Measurements from ENCODE around the gene DDX11. TPM values are rescaled to one million over a fixed set of nuclear protein-coding genes. Genes with fewer than 3 reads are reported as not detected.
"Not testable (repeated sequence)": the region's sequence is repeated elsewhere in the genome, so short reads cannot be mapped to it uniquely, and the experiment has no call there.

The DDX11 gene
- total and polyA plus RNA-seq, 4 donors: 3.3 to 26.6 (median 13.5) TPM

DNA sequence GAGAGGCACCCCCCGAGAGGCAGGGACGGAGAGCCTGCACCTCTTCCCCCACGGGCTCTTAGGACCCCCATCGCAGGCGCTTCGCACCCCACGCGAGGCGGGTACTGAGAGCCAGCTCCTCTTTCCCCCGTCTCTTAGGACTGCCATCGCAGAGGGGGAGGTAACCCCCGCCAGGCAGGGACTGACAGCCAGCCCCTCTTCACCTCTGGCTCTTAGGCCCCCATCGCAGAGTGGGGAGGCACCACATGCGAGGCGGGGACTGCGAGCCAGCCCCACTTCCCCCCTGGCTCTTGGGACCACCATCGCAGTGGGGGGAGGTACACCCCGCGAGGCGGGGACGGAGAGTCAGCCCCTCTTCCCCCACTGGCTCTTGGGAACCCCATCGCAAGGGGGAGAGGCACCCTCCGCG, 46.1 kb downstream of the DDX11 start:
- Histone ChIP-seq H3K27ac (ENCODE audit: low read depth in 1 of 2, low read length in 2 of 2) (no peak overlapping the region), H3K4me3 (ENCODE audit: low read length in 2 of 2) (no peak overlapping the region), H3K27me3 (ENCODE audit: control insufficient read depth in 1 of 2, insufficient read depth in 2 of 2, low read length in 1 of 2) (no peaks in the 10 kb centered on the region), H3K9me3 (ENCODE audit: control insufficient read depth, low read length) (no peaks in the 10 kb centered on the region), H3K4me1 (ENCODE audit: control insufficient read depth in 1 of 2, insufficient read depth in 2 of 2, low read length in 2 of 2) (no peaks in the 10 kb centered on the region), H3K36me3 (ENCODE audit: control insufficient read depth in 1 of 2, insufficient read depth in 2 of 2, low read length in 1 of 2) (no peaks in the 10 kb centered on the region)
- WGBS, 2 donors: 53 to 91% methylated on average over 14 to 24 of the region's 24 CpGs
- DNase-seq: peak in 1 of 2 donors; percentile 74
- intact Hi-C loops (cut with DNase I): no loop called here
- no peak for ATAC-seq (ENCODE audit: low FRiP score)

DNA sequence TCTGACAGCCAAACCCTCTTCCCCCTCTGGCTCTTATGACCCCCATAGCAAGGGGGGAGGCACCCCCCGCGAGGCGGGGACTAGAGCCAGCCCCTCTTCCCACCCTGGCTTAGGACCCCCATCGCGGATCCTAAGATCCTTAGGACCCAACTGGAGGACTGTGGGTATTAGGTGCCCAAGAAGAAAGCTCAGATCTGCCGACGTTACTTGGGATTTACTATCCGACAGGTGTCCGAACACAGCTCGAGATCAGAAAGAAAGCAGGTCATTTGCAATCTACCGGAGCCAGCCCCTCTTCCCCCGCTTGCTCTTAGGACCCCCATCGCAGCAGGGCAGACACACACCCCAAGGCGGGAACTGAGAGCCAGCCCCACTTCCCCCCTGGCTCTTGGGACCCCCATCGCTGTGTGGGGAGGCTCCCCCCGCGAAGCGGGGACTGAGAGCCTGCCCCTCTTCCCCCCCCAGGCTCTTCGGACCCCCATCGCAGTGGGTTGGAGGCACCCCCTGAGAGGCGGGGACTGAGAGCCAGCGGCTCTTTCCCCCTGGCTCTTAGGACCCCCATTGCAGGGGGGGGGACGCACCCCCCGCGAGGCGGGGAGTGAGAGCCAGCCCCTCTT, 46.8 kb downstream of the DDX11 start:
- ATAC-seq (ENCODE audit: low FRiP score): no peak
- DNase-seq: no peak
- Histone ChIP-seq H3K4me1 (ENCODE audit: control insufficient read depth in 1 of 2, insufficient read depth in 2 of 2, low read length in 2 of 2) (no peaks in the 10 kb centered on the region), H3K4me3 (ENCODE audit: low read length in 2 of 2) (no peak overlapping the region), H3K27ac (ENCODE audit: low read depth in 1 of 2, low read length in 2 of 2) (no peak overlapping the region), H3K27me3 (ENCODE audit: control insufficient read depth in 1 of 2, insufficient read depth in 2 of 2, low read length in 1 of 2) (no peaks in the 10 kb centered on the region), H3K9me3 (ENCODE audit: control insufficient read depth, low read length) (no peaks in the 10 kb centered on the region), H3K36me3 (ENCODE audit: control insufficient read depth in 1 of 2, insufficient read depth in 2 of 2, low read length in 1 of 2) (no peaks in the 10 kb centered on the region)
- WGBS, 2 donors: 43 to 75% methylated on average over 9 to 26 of the region's 26 CpGs
- intact Hi-C loops (cut with DNase I): no loop called here

DNA sequence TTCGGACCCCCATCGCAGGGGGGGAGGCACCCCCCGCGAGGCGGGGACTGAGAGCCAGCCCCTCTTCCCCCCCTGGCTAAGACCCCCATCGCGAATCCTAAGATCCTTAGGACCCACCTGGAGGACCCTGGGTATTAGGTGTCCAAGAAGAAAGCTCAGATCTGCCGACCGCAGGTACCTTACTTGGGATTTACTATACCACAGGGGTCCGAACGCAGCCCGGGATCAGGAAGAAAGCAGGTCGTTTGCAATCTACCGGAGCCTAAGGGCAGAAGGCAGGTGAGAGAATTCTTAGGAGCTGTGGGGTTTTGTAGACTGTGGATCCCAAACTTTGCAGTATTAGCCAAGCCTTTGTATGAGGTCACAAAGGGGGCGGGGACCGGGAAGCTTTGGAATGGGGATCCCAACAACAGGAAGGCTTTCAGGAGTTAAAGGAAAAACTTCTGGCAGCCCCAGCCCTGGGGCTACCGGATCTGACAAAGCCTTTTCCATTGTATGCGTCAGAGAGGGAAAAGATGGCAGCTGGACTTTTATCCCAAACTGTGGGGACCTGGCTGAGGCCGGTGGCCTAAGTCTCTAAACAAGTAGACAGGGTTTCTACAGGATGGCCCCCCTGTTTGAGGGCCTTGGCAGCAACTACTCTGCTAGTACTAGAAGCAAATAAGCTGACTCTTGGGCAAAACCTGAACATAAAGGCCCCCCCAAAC, 47.5 kb downstream of the DDX11 start:
- WGBS, 2 donors: 33 to 53% methylated on average over 17 to 19 of the region's 19 CpGs
- H3K36me3 ChIP-seq (ENCODE audit: control insufficient read depth in 1 of 2, insufficient read depth in 2 of 2, low read length in 1 of 2); H3K27ac ChIP-seq (ENCODE audit: low read depth in 1 of 2, low read length in 2 of 2); intact Hi-C loops (cut with DNase I); ATAC-seq (ENCODE audit: low FRiP score); H3K9me3 ChIP-seq (ENCODE audit: control insufficient read depth, low read length); H3K4me1 ChIP-seq (ENCODE audit: control insufficient read depth in 1 of 2, insufficient read depth in 2 of 2, low read length in 2 of 2); DNase-seq; H3K4me3 ChIP-seq (ENCODE audit: low read length in 2 of 2); H3K27me3 ChIP-seq (ENCODE audit: control insufficient read depth in 1 of 2, insufficient read depth in 2 of 2, low read length in 1 of 2): not testable (repeated sequence)

DNA sequence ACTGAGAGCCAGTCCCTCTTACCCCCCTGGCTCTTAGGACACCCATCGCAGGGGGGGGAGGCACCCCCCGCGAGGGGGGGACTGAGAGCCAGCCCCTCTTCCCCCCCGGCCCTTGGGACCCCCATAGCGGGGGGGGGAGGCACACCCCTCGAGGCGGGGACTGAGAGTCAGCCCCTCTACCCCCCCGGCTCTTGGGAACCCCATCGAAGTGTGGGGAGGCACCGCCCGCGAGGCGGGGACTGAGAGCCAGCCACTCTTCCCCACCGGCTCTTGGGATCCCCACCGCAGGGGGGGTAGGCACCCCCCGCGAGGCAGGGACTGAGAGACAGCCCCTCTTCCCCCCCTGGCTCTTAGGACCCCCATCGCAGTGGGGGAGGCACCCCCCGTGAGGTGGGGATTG, 48.8 kb downstream of the DDX11 start:
- no peak overlapping the region for H3K4me3 ChIP-seq (ENCODE audit: low read length in 2 of 2)
- no peaks in the 10 kb centered on the region for H3K4me1 ChIP-seq (ENCODE audit: control insufficient read depth in 1 of 2, insufficient read depth in 2 of 2, low read length in 2 of 2)
- no peak overlapping the region for H3K27ac ChIP-seq (ENCODE audit: low read depth in 1 of 2, low read length in 2 of 2)
- DNase-seq (no peak), ATAC-seq (ENCODE audit: low FRiP score) (no peak)
- no peaks in the 10 kb centered on the region for H3K27me3 ChIP-seq (ENCODE audit: control insufficient read depth in 1 of 2, insufficient read depth in 2 of 2, low read length in 1 of 2)
- 76 to 88% methylated on average over 13 to 17 of the region's 19 CpGs for WGBS, 2 donors
- intact Hi-C loops (cut with DNase I): no loop called here
- H3K36me3 ChIP-seq (ENCODE audit: control insufficient read depth in 1 of 2, insufficient read depth in 2 of 2, low read length in 1 of 2): no peaks in the 10 kb centered on the region
- no peaks in the 10 kb centered on the region for H3K9me3 ChIP-seq (ENCODE audit: control insufficient read depth, low read length)

DNA sequence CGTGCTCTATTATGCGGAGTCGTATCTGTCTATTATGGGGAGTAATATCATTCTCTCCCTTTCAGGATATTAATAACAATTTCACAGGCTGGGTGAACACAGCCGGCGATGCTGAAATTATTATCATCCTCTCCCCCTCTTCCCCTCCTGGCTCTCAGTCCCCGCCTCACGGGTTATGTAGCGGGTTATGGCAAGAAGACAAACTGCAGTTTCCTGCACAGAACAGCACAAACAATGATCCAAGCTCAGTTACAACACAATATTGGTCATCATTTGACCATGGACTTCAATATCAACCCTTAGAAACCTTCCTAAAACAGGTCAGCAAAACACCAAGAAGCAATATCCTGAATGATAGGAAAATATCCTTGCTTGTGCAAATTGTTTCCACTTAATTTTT, 50.5 kb downstream of the DDX11 start:
- WGBS, 2 donors: 65 to 74% methylated on average over 8 of the region's 8 CpGs
- H3K27me3 ChIP-seq (ENCODE audit: control insufficient read depth in 1 of 2, insufficient read depth in 2 of 2, low read length in 1 of 2): not testable (repeated sequence)

DNA sequence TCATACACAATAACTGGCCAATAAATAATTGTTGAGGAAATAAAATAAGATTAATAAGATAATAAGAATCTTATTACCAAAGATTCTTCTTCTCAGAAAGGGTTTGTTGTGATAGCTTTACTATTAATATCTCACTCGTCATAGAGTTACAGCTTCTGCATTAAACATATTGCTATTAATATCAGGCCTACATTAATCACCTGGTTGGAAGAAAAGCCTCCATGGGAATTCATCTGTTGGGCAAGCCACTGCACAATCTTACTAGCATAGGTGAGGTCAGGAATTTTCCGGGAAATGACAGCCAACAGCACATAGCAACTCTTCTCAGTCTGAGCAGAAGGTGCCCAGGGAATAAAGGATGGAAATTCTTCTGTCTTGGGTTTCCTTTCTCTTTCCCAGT, 51.5 kb downstream of the DDX11 start:
- H3K36me3 ChIP-seq (ENCODE audit: control insufficient read depth in 1 of 2, insufficient read depth in 2 of 2, low read length in 1 of 2); H3K27ac ChIP-seq (ENCODE audit: low read depth in 1 of 2, low read length in 2 of 2); intact Hi-C loops (cut with DNase I); ATAC-seq (ENCODE audit: low FRiP score); H3K4me1 ChIP-seq (ENCODE audit: control insufficient read depth in 1 of 2, insufficient read depth in 2 of 2, low read length in 2 of 2); H3K9me3 ChIP-seq (ENCODE audit: control insufficient read depth, low read length); H3K27me3 ChIP-seq (ENCODE audit: control insufficient read depth in 1 of 2, insufficient read depth in 2 of 2, low read length in 1 of 2); H3K4me3 ChIP-seq (ENCODE audit: low read length in 2 of 2); DNase-seq: not testable (repeated sequence)
- 61 to 70% methylated on average over 2 of the region's 2 CpGs for WGBS, 2 donors

More for the DNA sequence above, 50.5 kb downstream of the DDX11 start:
- H3K4me3 ChIP-seq (ENCODE audit: low read length in 2 of 2); DNase-seq; H3K9me3 ChIP-seq (ENCODE audit: control insufficient read depth, low read length); intact Hi-C loops (cut with DNase I); H3K27ac ChIP-seq (ENCODE audit: low read depth in 1 of 2, low read length in 2 of 2); H3K4me1 ChIP-seq (ENCODE audit: control insufficient read depth in 1 of 2, insufficient read depth in 2 of 2, low read length in 2 of 2); ATAC-seq (ENCODE audit: low FRiP score); H3K36me3 ChIP-seq (ENCODE audit: control insufficient read depth in 1 of 2, insufficient read depth in 2 of 2, low read length in 1 of 2): not testable (repeated sequence)

DNA sequence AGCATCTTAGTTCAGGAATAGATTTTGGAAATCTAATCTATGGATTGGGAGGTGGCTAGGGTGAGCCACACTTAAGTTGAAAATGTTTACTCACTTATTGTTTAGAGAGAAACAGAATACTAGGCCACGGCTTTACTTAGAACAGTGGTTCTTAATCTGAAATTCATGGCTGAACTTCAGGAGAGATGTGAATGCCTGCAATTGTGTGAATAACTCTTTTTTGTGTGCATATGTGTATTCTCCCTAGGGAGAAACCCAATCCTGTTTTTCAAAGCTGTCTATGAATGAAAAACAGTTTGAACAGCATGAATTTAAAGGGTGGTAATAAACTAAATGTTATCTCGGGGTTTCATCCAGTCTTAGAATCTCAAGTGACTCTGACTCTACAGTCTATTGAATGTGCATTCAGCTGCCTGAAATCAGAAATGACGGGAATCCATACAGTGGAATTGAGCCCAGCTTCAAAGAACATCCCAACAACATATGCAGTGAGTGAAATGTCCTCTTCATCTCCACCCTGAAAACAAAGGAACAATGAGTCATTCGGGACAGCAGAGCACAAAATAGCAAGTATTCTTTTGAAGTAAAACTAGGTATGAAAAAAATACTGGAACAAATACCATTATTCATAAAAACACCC, 53.7 kb downstream of the DDX11 start:
- ATAC-seq (ENCODE audit: low FRiP score); H3K4me3 ChIP-seq (ENCODE audit: low read length in 2 of 2); intact Hi-C loops (cut with DNase I); H3K9me3 ChIP-seq (ENCODE audit: control insufficient read depth, low read length); H3K27me3 ChIP-seq (ENCODE audit: control insufficient read depth in 1 of 2, insufficient read depth in 2 of 2, low read length in 1 of 2); H3K4me1 ChIP-seq (ENCODE audit: control insufficient read depth in 1 of 2, insufficient read depth in 2 of 2, low read length in 2 of 2); H3K27ac ChIP-seq (ENCODE audit: low read depth in 1 of 2, low read length in 2 of 2); H3K36me3 ChIP-seq (ENCODE audit: control insufficient read depth in 1 of 2, insufficient read depth in 2 of 2, low read length in 1 of 2); DNase-seq: not testable (repeated sequence)
- 66 to 78% methylated on average over 2 of the region's 4 CpGs for WGBS, 2 donors

DNA sequence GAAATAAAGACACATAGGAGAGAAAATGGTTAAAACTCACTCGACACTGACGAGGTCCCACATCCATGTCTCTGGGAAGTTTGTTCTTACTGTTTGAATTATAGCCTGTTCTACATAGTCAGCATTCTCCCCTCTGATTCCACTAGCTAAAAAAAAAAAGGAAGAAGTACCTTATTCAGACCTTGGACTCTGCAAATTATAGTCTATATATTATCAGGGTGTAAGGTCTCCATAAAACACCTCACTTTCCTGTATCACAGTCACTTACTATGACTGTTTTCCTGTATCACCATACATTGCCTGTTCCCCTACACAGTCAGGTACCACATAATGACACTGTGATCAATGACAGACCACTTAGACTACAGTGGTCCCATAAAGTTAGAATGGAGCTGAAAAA, 62.9 kb downstream of the DDX11 start:
- intact Hi-C loops (cut with DNase I); H3K9me3 ChIP-seq (ENCODE audit: control insufficient read depth, low read length); H3K27ac ChIP-seq (ENCODE audit: low read depth in 1 of 2, low read length in 2 of 2); H3K4me3 ChIP-seq (ENCODE audit: low read length in 2 of 2); H3K36me3 ChIP-seq (ENCODE audit: control insufficient read depth in 1 of 2, insufficient read depth in 2 of 2, low read length in 1 of 2); ATAC-seq (ENCODE audit: low FRiP score); DNase-seq; H3K27me3 ChIP-seq (ENCODE audit: control insufficient read depth in 1 of 2, insufficient read depth in 2 of 2, low read length in 1 of 2); H3K4me1 ChIP-seq (ENCODE audit: control insufficient read depth in 1 of 2, insufficient read depth in 2 of 2, low read length in 2 of 2): not testable (repeated sequence)
- 6 to 24% methylated on average over 2 of the region's 2 CpGs for WGBS, 2 donors

DNA sequence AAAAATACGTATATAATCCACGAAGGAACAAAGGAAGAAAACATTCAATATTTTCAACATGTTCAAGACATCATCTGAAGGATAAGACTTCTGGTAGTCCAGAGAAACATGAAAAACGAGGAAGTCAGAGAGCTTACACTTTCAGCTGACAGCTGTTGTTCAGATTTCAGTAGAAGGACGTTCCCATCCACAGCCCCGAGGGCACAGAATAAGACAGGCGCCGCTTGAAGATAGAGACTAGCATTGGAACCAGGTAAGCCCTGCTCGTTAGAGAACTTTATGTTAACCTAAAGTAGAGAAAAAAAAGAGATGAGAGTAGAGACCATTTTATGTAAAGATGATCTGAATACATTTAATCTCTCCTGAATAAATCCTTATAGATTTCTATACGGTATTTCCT, 71.1 kb downstream of the DDX11 start:
- 30 to 38% methylated on average over 9 of the region's 9 CpGs for WGBS, 2 donors
- H3K36me3 ChIP-seq (ENCODE audit: control insufficient read depth in 1 of 2, insufficient read depth in 2 of 2, low read length in 1 of 2); intact Hi-C loops (cut with DNase I); DNase-seq; H3K4me1 ChIP-seq (ENCODE audit: control insufficient read depth in 1 of 2, insufficient read depth in 2 of 2, low read length in 2 of 2); H3K27me3 ChIP-seq (ENCODE audit: control insufficient read depth in 1 of 2, insufficient read depth in 2 of 2, low read length in 1 of 2); ATAC-seq (ENCODE audit: low FRiP score); H3K4me3 ChIP-seq (ENCODE audit: low read length in 2 of 2); H3K27ac ChIP-seq (ENCODE audit: low read depth in 1 of 2, low read length in 2 of 2); H3K9me3 ChIP-seq (ENCODE audit: control insufficient read depth, low read length): not testable (repeated sequence)
